NB4 (cell line): ENCODE measurements around the gene SLC4A2.
"Not testable (repeated sequence)": the region's sequence is repeated elsewhere in the genome, so short reads cannot be mapped to it uniquely, and the experiment has no call there.

ENCODE experiments used
- DNase-seq: peaks from one replicate; pipeline ENCODE4 v3.0.0; 2010; ENCODE audit warnings: low read depth
- H3K4me3 ChIP-seq: one replicate; pipeline ENCODE4 v1.5.1; 2011; ENCODE audit warnings: mild to moderate bottlenecking, low read depth, low read length, moderate library complexity
- MYC ChIP-seq: IDR thresholded peaks from 2 replicates; pipeline ENCODE4 v1.6.1; 2011; ENCODE audit warnings: low read depth, low read length
- POLR2A ChIP-seq: IDR thresholded peaks from 2 replicates; pipeline ENCODE4 v1.6.1; 2011; ENCODE audit warnings: mild to moderate bottlenecking; ENCODE audit not compliant: insufficient read length; ENCODE audit errors: extremely low read depth
- TF ChIP-seq, protein P1 (sequence below): IDR thresholded peaks from 2 replicates; pipeline ENCODE4 v1.6.1; 2011; ENCODE audit warnings: low read depth, low read length
- TF ChIP-seq, protein P2 (sequence below): IDR thresholded peaks from one replicate; pipeline ENCODE4 v1.5.1; 2012; ENCODE audit warnings: low read depth, low read length

Gene SLC4A2, protein sequence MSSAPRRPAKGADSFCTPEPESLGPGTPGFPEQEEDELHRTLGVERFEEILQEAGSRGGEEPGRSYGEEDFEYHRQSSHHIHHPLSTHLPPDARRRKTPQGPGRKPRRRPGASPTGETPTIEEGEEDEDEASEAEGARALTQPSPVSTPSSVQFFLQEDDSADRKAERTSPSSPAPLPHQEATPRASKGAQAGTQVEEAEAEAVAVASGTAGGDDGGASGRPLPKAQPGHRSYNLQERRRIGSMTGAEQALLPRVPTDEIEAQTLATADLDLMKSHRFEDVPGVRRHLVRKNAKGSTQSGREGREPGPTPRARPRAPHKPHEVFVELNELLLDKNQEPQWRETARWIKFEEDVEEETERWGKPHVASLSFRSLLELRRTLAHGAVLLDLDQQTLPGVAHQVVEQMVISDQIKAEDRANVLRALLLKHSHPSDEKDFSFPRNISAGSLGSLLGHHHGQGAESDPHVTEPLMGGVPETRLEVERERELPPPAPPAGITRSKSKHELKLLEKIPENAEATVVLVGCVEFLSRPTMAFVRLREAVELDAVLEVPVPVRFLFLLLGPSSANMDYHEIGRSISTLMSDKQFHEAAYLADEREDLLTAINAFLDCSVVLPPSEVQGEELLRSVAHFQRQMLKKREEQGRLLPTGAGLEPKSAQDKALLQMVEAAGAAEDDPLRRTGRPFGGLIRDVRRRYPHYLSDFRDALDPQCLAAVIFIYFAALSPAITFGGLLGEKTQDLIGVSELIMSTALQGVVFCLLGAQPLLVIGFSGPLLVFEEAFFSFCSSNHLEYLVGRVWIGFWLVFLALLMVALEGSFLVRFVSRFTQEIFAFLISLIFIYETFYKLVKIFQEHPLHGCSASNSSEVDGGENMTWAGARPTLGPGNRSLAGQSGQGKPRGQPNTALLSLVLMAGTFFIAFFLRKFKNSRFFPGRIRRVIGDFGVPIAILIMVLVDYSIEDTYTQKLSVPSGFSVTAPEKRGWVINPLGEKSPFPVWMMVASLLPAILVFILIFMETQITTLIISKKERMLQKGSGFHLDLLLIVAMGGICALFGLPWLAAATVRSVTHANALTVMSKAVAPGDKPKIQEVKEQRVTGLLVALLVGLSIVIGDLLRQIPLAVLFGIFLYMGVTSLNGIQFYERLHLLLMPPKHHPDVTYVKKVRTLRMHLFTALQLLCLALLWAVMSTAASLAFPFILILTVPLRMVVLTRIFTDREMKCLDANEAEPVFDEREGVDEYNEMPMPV

DNA sequence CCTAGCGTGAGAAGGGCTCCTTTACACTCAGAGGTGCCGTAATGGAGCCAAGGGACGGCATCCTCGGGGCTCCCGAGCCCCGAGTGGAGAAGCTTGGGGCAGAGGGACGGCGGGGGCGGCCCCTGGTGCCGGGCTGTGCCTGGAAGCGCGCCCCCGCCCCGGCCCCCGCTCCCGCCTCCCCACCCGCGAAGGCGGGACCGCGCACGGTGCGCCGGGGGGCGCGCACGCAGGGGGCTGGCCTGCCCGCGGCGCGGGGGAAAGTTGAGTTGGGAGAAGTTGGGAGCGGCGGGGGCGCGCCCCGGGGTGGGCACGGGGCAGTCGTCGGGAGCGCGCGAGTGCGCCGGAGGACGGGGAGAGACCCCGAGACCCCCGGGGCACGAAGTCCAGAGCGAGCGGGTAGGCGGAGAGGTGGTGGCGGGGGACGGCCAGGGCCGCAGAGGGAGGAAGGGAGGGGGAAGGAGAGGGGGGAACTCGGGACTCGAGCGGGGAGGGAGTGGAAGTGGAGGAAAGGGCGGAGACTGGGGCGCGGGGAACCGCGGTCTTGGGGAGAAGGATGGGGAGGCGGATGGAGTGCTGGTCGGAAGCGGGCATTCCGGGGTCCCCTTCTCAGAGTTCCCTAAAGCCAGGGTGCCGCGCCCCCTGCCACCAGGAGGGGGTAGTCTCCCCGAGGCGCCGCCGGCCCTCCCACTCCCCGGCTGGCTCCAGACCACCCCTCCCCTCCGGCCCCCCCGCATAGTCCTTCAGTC, at the start of gene SLC4A2:
Gene SLC4A2, plus strand, starts transcription at position 223 of the 746 bp plus-strand sequence. CDS start 2,399 bp downstream, outside the sequence.
- H3K4me3 ChIP-seq = peak within 1 kb of the TSS; percentile 89
- peak; percentile 81 for DNase-seq
- TF ChIP-seq, protein P1, sequence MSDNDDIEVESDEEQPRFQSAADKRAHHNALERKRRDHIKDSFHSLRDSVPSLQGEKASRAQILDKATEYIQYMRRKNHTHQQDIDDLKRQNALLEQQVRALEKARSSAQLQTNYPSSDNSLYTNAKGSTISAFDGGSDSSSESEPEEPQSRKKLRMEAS = 0 out of 2 replicates have a peak, but pooled peaks have one; percentile 16
- TF ChIP-seq, protein P2, sequence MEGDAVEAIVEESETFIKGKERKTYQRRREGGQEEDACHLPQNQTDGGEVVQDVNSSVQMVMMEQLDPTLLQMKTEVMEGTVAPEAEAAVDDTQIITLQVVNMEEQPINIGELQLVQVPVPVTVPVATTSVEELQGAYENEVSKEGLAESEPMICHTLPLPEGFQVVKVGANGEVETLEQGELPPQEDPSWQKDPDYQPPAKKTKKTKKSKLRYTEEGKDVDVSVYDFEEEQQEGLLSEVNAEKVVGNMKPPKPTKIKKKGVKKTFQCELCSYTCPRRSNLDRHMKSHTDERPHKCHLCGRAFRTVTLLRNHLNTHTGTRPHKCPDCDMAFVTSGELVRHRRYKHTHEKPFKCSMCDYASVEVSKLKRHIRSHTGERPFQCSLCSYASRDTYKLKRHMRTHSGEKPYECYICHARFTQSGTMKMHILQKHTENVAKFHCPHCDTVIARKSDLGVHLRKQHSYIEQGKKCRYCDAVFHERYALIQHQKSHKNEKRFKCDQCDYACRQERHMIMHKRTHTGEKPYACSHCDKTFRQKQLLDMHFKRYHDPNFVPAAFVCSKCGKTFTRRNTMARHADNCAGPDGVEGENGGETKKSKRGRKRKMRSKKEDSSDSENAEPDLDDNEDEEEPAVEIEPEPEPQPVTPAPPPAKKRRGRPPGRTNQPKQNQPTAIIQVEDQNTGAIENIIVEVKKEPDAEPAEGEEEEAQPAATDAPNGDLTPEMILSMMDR = peak; percentile 57
- TF ChIP-seq POLR2A (peak; percentile 55), MYC (no peak)

DNA sequence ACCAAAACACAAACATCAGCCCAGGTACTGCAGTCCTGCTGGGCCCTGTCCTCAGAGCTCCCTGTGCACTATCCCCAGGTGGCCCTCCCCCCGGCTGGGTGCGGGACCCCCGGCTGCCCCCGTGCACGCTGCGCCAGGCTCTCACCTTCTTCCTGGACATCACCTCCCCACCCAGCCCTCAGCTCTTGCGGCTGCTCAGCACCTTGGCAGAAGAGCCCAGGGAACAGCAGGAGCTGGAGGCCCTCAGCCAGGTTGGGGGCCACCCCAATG, 49.4 kb upstream of the SLC4A2 start:
- no peak for DNase-seq
- no peak overlapping the region for H3K4me3 ChIP-seq
- TF ChIP-seq, protein P2 = no peak
- no peak for TF ChIP-seq POLR2A
- TF ChIP-seq MYC = no peak
- TF ChIP-seq, protein P1 = no peak

DNA sequence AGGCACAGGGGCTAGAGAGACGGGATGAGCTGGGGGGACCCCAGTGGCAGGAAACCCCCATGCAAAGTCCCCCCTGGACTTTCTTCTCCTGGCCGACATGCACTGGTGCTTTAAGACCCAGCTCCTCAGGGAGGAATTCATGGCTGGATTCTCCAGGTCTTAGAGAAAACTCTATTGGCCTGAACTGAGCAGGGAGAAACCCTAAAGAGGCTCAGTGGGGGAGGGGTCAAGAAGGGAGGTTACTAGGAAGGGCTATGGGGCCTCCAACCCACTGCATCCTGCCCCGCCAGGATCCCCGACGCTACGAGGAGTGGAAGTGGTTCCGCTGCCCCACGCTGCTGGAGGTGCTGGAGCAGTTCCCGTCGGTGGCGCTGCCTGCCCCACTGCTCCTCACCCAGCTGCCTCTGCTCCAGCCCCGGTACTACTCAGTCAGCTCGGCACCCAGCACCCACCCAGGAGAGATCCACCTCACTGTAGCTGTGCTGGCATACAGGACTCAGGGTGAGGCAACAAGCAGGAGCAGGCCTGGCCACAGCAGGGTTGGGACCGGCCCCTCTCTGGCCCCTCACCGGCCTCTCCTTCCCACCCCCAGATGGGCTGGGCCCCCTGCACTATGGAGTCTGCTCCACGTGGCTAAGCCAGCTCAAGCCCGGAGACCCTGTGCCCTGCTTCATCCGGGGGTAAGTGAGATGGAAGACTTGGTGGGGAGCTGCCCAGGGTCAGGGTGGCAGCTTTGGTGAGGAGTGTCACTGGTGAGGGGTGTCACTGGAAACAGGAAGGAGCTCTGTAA, 48.9 kb upstream of the SLC4A2 start:
- TF ChIP-seq, protein P2 = no peak
- TF ChIP-seq POLR2A (no peak), MYC (no peak)
- TF ChIP-seq, protein P1 = no peak
- no peak overlapping the region for H3K4me3 ChIP-seq
- DNase-seq = no peak

DNA sequence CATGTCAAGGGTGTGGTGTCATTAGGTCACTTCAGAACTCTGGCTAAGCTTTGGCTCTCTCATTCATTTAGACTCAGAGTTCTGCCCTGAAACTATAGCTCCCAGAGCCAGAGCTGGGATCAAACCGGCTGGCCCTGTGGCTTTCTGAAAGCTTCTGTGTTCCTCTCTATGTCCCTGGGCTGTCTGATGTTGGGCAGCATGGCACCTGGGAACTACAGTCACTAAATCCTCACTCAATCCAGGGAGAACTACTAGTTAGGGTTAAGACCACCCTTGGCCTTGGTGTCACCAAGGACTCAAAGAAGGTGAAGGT, 48.3 kb upstream of the SLC4A2 start:
- TF ChIP-seq POLR2A (no peak), MYC (no peak)
- TF ChIP-seq, protein P2 = no peak
- DNase-seq = no peak
- no peak overlapping the region for H3K4me3 ChIP-seq

DNA sequence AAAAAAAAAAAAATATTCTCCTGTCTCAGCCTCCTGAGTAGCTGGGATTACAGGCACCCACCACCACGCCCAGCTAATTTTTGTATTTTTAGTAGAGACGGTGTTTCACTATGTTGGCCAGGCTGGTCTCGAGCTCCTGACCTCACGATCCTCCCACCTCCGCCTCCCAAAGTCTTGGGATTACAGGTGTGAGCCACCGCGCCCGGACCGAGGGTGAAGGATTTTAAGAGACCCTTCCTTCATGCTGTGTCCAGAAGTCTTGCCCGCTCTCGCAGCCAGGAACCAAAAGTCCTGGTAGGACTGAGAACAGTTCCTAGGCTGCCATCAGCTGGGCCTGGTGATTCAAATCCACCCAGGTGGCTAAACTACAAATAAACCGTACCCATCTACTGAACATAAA, 47.8 kb upstream of the SLC4A2 start:
- not testable (repeated sequence) for H3K4me3 ChIP-seq, DNase-seq
